Measurements from ENCODE around the gene TJP1. TPM values are rescaled to one million over a fixed set of nuclear protein-coding genes. Genes with fewer than 3 reads are reported as not detected.

TJP1 gene
- total RNA-seq, 2 donors from 2014 or later = 91.3 to 101 TPM

GRCh38 chr15:29651476-29652233 is 170.6 kb downstream of the TJP1 start:
- intact Hi-C loops (cut with DNase I) = no loop called here
- no peak for DNase-seq (ENCODE audit: low spot score)

Measured in posterior vena cava (tissue), 2 donors.